HepG2 (cell line): ENCODE results near the gene FGA. TPM values are rescaled to one million over a fixed set of nuclear protein-coding genes. Genes with fewer than 3 reads are reported as not detected.

Experiments used
- ATAC-seq: fragments of 200-7000 bp; cut with Tn5 transposase; 3 replicates; pipeline ENCODE4 v1.9.1; 2020; ENCODE audit warnings: mild to moderate bottlenecking, moderate library complexity
- BruUV-seq: library from RNA; stranded (reverse); fragments of 400-500 nt; replicated peaks from 2 replicates; lab custom pipeline; 2021; lab: Mats Ljungman, UMichigan
- CTCF ChIA-PET: fragments of 300-600 bp; formaldehyde crosslinking; extraction: SDS; loops from one replicate; lab custom pipeline; 2021; ENCODE audit warnings: low total read pairs, inconsistent platforms, low intra/inter-chr PET ratio; lab: Yijun Ruan, JAX
- POLR2A ChIA-PET: fragments of 350-600 bp; sonication (Branson Sonifier 250); formaldehyde crosslinking; loops from one replicate; lab custom pipeline; 2020; ENCODE audit warnings: antibody characterized with exemption, inconsistent platforms; lab: Yijun Ruan, JAX
- DNase-seq: peaks from one replicate; pipeline ENCODE4 v3.0.0-alpha.2; 2015; ENCODE audit warnings: low spot score
- FAIRE-seq: peaks from 3 replicates; lab custom pipeline; 2011; peaks lifted over from hg19 to GRCh38; lab: Jason Lieb, UNC
- H2AFZ ChIP-seq: one replicate; pipeline ENCODE4 v1.6.1; 2011; ENCODE audit warnings: low read length, inconsistent platforms
- H3K27ac ChIP-seq: fragments of 300-600 bp; 3 replicates; pipeline ENCODE4 v1.8.0; 2011; ENCODE audit warnings: mixed run types, mild to moderate bottlenecking, mixed read lengths, low read length, inconsistent platforms; ENCODE audit not compliant: insufficient read depth; ENCODE audit errors: extremely low read length
- H3K27me3 ChIP-seq, 2 experiments: fragments of 200-600 bp in 1 of 2; 2 replicates in 1 of 2; 3 replicates in 1 of 2; pipeline versions ENCODE4 v1.6.0 to v1.8.0; 2011; ENCODE audit warnings: low read length in 2 of 2, mild to moderate bottlenecking in 2 of 2, moderate library complexity in 2 of 2, inconsistent platforms in 1 of 2; ENCODE audit not compliant: insufficient read depth in 2 of 2, control insufficient read depth in 1 of 2
- H3K36me3 ChIP-seq, 2 experiments: fragments of 200-600 bp in 1 of 2; replicated peaks in 1 of 2; 2 replicates in 1 of 2; 3 replicates in 1 of 2; pipeline versions ENCODE4 v1.5.1 to v1.8.0; 2011; ENCODE audit warnings: low read length in 2 of 2, inconsistent platforms in 1 of 2; ENCODE audit not compliant: insufficient read depth in 2 of 2, control insufficient read depth in 1 of 2
- H3K4me1 ChIP-seq: 2 replicates; pipeline ENCODE4 v1.5.1; 2012; ENCODE audit warnings: low read length, inconsistent platforms; ENCODE audit not compliant: insufficient read depth
- H3K4me2 ChIP-seq: 2 replicates; pipeline ENCODE4 v1.6.0; 2011; ENCODE audit warnings: low read depth, low read length, inconsistent platforms
- H3K4me3 ChIP-seq, 3 experiments: fragments of 200-600 bp in 1 of 3; sonication (generic), shearing (Covaris generic) in 1 of 3; replicated peaks in 1 of 3; 2 replicates each; pipeline ENCODE4 v1.5.1; 2011 to 2016; ENCODE audit warnings: low read length in 3 of 3, inconsistent platforms in 2 of 3, low read depth in 2 of 3, mild to moderate bottlenecking in 2 of 3, control low read depth in 1 of 3, mixed read lengths in 1 of 3; ENCODE audit not compliant: insufficient read depth in 1 of 3
- H3K79me2 ChIP-seq: one replicate; pipeline ENCODE4 v1.6.1; 2011; ENCODE audit warnings: low read length, inconsistent platforms; ENCODE audit not compliant: insufficient read depth
- H3K9ac ChIP-seq: 2 replicates; pipeline ENCODE4 v1.6.0; 2011; ENCODE audit warnings: mild to moderate bottlenecking, low read depth, low read length, inconsistent platforms; ENCODE audit not compliant: insufficient read depth
- H3K9me3 ChIP-seq: 2 replicates; pipeline ENCODE4 v1.5.1; 2012; ENCODE audit warnings: mild to moderate bottlenecking, low read length
- H4K20me1 ChIP-seq: 2 replicates; pipeline ENCODE4 v1.6.0; 2011; ENCODE audit warnings: inconsistent platforms, mild to moderate bottlenecking, low read length, moderate library complexity; ENCODE audit not compliant: insufficient read depth
- ARID2 ChIP-seq: sonication (generic); formaldehyde crosslinking; IDR thresholded peaks from 2 replicates; pipeline ENCODE4 v1.8.1; 2022; ENCODE audit warnings: mild to moderate bottlenecking, missing genetic modification reagents, borderline replicate concordance
- ARNT2 ChIP-seq: sonication (generic); formaldehyde crosslinking; IDR thresholded peaks from 2 replicates; pipeline ENCODE4 v1.8.0; 2022; ENCODE audit warnings: mild to moderate bottlenecking, low read depth, missing genetic modification reagents, moderate library complexity
- ATRX ChIP-seq: sonication (generic); formaldehyde crosslinking; IDR thresholded peaks from 2 replicates; pipeline ENCODE4 v1.4.0; 2020; ENCODE audit warnings: missing genetic modification reagents, borderline replicate concordance
- CHD4 ChIP-seq: fragments of 200-600 bp; sonication (generic); IDR thresholded peaks from 2 replicates; pipeline ENCODE4 v1.7.0; 2017; ENCODE audit warnings: mild to moderate bottlenecking, low read length, borderline replicate concordance
- NCOA5 ChIP-seq: sonication (generic); formaldehyde crosslinking; IDR thresholded peaks from 2 replicates; pipeline ENCODE4 v1.4.0; 2020; ENCODE audit warnings: missing genetic modification reagents
- NCOR1 ChIP-seq: fragments of 200-600 bp; sonication (generic); IDR thresholded peaks from 2 replicates; pipeline ENCODE4 v1.7.0; 2017; ENCODE audit warnings: antibody characterized with exemption, low read length, borderline replicate concordance
- RBFOX2 ChIP-seq: fragments of 200-400 bp; formaldehyde crosslinking; IDR thresholded peaks from 2 replicates; pipeline ENCODE4 v1.6.1; 2017; ENCODE audit warnings: low read depth, mild to moderate bottlenecking, low read length
- YEATS4 ChIP-seq: sonication (generic); formaldehyde crosslinking; IDR thresholded peaks from 2 replicates; pipeline ENCODE4 v1.4.0; 2020; ENCODE audit warnings: missing genetic modification reagents, borderline replicate concordance
- ZNF383 ChIP-seq: sonication (generic); formaldehyde crosslinking; IDR thresholded peaks from 2 replicates; pipeline ENCODE4 v1.4.0; 2020; ENCODE audit warnings: missing genetic modification reagents, mild to moderate bottlenecking, borderline replicate concordance
- ZNF773 ChIP-seq: sonication (generic); formaldehyde crosslinking; IDR thresholded peaks from 2 replicates; pipeline ENCODE4 v1.4.0; 2020; ENCODE audit warnings: missing genetic modification reagents, borderline replicate concordance
- ZNF83 ChIP-seq: sonication (generic); formaldehyde crosslinking; IDR thresholded peaks from 2 replicates; pipeline ENCODE4 v1.4.0; 2020; ENCODE audit warnings: missing genetic modification reagents, mild to moderate bottlenecking, borderline replicate concordance
- ZNF878 ChIP-seq: sonication (generic); formaldehyde crosslinking; IDR thresholded peaks from 2 replicates; pipeline ENCODE4 v1.8.1; 2023; ENCODE audit warnings: mild to moderate bottlenecking, missing genetic modification reagents, moderate library complexity
- WGBS: methylation state at CpG from one replicate; pipeline ENCODE4 v1.1.6; 2017; ENCODE audit warnings: low lambda C conversion rate; 5-methylcytosine and 5-hydroxymethylcytosine counted together
- in situ Hi-C: cut with HindIII; loops from 2 replicates; pipeline ENCODE4 v1.10.0; 2017; ENCODE audit warnings: low pct_unique_long_range_greater_than_20kb; ENCODE audit not compliant: extremely low pct_ligation_motif_present
- intact Hi-C: fragments of 100-400 bp; cut with micrococcal nuclease; formaldehyde crosslinking; loops from one replicate; pipeline ENCODE4 v1.10.0; 2022; ENCODE audit not compliant: unreplicated experiment
- polyA plus RNA-seq, 8 experiments: library from polyadenylated mRNA; depleted of rRNA in 3 of 8; stranded (reverse) in 7 of 8; unstranded in 1 of 8; fragments of >200 nt; fragmentation: Illumina TruSeq in 4 of 8; extraction: Trizol in 4 of 8; gene quantifications; 2 replicates each; pipeline versions ENCODE4 v1.2.1 to v1.2.3, GENCODE V29; 2011 to 2016; ENCODE audit warnings: low read depth in 4 of 8, missing spikeins in 1 of 8, mixed read lengths in 1 of 8; ENCODE audit not compliant: insufficient read depth in 1 of 8
- total RNA-seq, 5 experiments: library from RNA; depleted of rRNA; stranded (reverse); fragments of >200 nt; fragmentation: Illumina TruSeq; extraction: Trizol; gene quantifications; 2 replicates each; pipeline ENCODE4 v1.2.3, GENCODE V29; 2016; ENCODE audit warnings: low read depth in 1 of 5
- TF ChIP-seq, protein P1 (sequence below): sonication (generic); formaldehyde crosslinking; IDR thresholded peaks from 2 replicates; pipeline ENCODE4 v1.4.0; 2020; ENCODE audit warnings: missing genetic modification reagents, borderline replicate concordance
- TF ChIP-seq, protein P2 (sequence below): sonication (generic); formaldehyde crosslinking; IDR thresholded peaks from 2 replicates; pipeline ENCODE4 v1.8.0; 2022; ENCODE audit warnings: low read depth, missing genetic modification reagents

Gene FGA
- total and polyA plus RNA-seq, 2 of the 13 experiments (the other 11 are each of a cell fraction or from before 2014, with no cell fraction given), result 640 to 1,523 TPM

GRCh38 chr4:154560824-154561231 lies 29.7 kb downstream of the FGA start (continued):
- TF ChIP-seq ZNF773 (CRISPR knock-in tag), result no peak

GRCh38 chr4:154560419-154560801 lies 30.1 kb downstream of the FGA start:
- Histone ChIP-seq H4K20me1 (no peaks in the 10 kb centered on the region), H3K9me3 (no peaks in the 10 kb centered on the region), H3K4me3 (peak overlapping the region in 2 of 3 experiments; percentile 3 to 44; a peak in 1 of 6 replicates), H3K36me3 (no peaks in the 10 kb centered on the region), H3K27me3 (no peaks in the 10 kb centered on the region; a peak in 1 of 5 replicates), H3K4me1 (peaks cover 51% of the 10 kb centered on the region), H3K9ac (no peak overlapping the region; the same call in 1 of the 2 replicates), H2AFZ (no peak overlapping the region), H3K4me2 (peak overlapping the region; percentile 71), H3K79me2 (peaks cover 8% of the 10 kb centered on the region), H3K27ac (peak overlapping the region; percentile 71)
- 0% methylated on average over 1 of the region's 1 CpG for WGBS
- in situ Hi-C loops, result no loop called here
- BruUV-seq, result no TSS peak
- ChIA-PET POLR2A (interaction anchor here (0.6 to 3.6 kb wide), 18 partner anchors 10 to 64 kb away, joined by 3 to 127 read pairs (median 16); partner anchors contain the start of genes FGA, FGG and PLRG1), CTCF (interaction anchor here (0.8 to 3.2 kb wide), 5 partner anchors 16 to 60 kb away, joined by 3 to 233 read pairs (median 3); no protein-coding TSS in a partner anchor)
- intact Hi-C loops, result loop anchor here (1.0 kb wide), 3 partner anchors 17 to 38 kb away; partner anchors contain the start of gene FGA
- ATAC-seq (peak; percentile 69), FAIRE-seq (no peak), DNase-seq (no peak)
- TF ChIP-seq RBFOX2 (no peak), ZNF878 (CRISPR knock-in tag) (no peak), ARNT2 (CRISPR knock-in tag) (0 out of 2 replicates have a peak, but pooled peaks have one; percentile 8), CHD4 (peak; percentile 85; the same call in 1 of the 2 replicates), NCOA5 (0 out of 2 replicates have a peak, but pooled peaks have one; percentile 3), ARID2 (CRISPR knock-in tag) (0 out of 2 replicates have a peak, but pooled peaks have one; percentile 31), YEATS4 (CRISPR knock-in tag) (peak; percentile 7; the same call in 1 of the 2 replicates), ZNF83 (CRISPR knock-in tag) (no peak), ZNF383 (CRISPR knock-in tag) (no peak), ATRX (CRISPR knock-in tag) (no peak), NCOR1 (peak; percentile 28; the same call in 1 of the 2 replicates)
- TF ChIP-seq, protein P1, sequence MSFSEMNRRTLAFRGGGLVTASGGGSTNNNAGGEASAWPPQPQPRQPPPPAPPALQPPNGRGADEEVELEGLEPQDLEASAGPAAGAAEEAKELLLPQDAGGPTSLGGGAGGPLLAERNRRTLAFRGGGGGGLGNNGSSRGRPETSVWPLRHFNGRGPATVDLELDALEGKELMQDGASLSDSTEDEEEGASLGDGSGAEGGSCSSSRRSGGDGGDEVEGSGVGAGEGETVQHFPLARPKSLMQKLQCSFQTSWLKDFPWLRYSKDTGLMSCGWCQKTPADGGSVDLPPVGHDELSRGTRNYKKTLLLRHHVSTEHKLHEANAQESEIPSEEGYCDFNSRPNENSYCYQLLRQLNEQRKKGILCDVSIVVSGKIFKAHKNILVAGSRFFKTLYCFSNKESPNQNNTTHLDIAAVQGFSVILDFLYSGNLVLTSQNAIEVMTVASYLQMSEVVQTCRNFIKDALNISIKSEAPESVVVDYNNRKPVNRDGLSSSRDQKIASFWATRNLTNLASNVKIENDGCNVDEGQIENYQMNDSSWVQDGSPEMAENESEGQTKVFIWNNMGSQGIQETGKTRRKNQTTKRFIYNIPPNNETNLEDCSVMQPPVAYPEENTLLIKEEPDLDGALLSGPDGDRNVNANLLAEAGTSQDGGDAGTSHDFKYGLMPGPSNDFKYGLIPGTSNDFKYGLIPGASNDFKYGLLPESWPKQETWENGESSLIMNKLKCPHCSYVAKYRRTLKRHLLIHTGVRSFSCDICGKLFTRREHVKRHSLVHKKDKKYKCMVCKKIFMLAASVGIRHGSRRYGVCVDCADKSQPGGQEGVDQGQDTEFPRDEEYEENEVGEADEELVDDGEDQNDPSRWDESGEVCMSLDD (CRISPR knock-in tag), result peak; percentile 54; the same call in 1 of the 2 replicates
- TF ChIP-seq, protein P2, sequence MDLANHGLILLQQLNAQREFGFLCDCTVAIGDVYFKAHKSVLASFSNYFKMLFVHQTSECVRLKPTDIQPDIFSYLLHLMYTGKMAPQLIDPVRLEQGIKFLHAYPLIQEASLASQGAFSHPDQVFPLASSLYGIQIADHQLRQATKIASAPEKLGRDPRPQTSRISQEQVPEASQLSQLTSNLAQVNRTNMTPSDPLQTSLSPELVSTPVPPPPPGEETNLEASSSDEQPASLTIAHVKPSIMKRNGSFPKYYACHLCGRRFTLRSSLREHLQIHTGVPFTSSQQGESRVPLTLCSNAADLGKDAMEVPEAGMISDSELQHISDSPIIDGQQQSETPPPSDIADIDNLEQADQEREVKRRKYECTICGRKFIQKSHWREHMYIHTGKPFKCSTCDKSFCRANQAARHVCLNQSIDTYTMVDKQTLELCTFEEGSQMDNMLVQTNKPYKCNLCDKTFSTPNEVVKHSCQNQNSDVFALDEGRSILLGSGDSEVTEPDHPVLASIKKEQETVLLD, result no peak
